Endothelial cell of umbilical vein (primary cell): ENCODE results near the gene RPS6KA5. TPM values are rescaled to one million over a fixed set of nuclear protein-coding genes. Genes with fewer than 3 reads are reported as not detected.

Experiments used
- BruUV-seq: library from RNA; stranded (reverse); fragments of 400-500 nt; replicated peaks from 2 replicates; lab custom pipeline; 2021; lab: Mats Ljungman, UMichigan
- CTCF ChIA-PET: fragments of 300-600, 350-600 bp; sonication (Branson Sonifier 250); formaldehyde crosslinking; loops from one replicate; lab custom pipeline; 2021; ENCODE audit warnings: antibody characterized with exemption, inconsistent platforms; lab: Charles Lee
- POLR2A ChIA-PET: fragments of 300-600, 350-600 bp; sonication (Branson Sonifier 250); formaldehyde crosslinking; loops from one replicate; lab custom pipeline; 2021; ENCODE audit warnings: antibody characterized with exemption, inconsistent platforms; lab: Charles Lee
- DNase-seq: peaks from one replicate; pipeline ENCODE4 v3.0.0-alpha.2; 2011; ENCODE audit warnings: low read depth, low spot score
- FAIRE-seq: peaks from 2 replicates; lab custom pipeline; 2011; peaks lifted over from hg19 to GRCh38; lab: Jason Lieb, UNC
- H2AFZ ChIP-seq: 2 replicates; pipeline ENCODE4 v1.6.0; 2012; ENCODE audit warnings: low read depth, low read length, control low read depth, inconsistent platforms
- H3K27ac ChIP-seq: 2 replicates; pipeline ENCODE4 v1.5.1; 2011; ENCODE audit warnings: low read depth, mild to moderate bottlenecking, control low read depth, low read length, moderate library complexity; ENCODE audit not compliant: insufficient read depth
- H3K27me3 ChIP-seq, 2 experiments: 2 replicates each; pipeline versions ENCODE4 v1.6.0 to v1.6.1; 2011; ENCODE audit warnings: low read length in 2 of 2, mixed read lengths in 1 of 2; ENCODE audit not compliant: control insufficient read depth in 2 of 2, insufficient read depth in 2 of 2
- H3K36me3 ChIP-seq, 2 experiments: 2 replicates in 1 of 2; 3 replicates in 1 of 2; pipeline ENCODE4 v1.5.1; 2011; ENCODE audit warnings: low read length in 2 of 2, mild to moderate bottlenecking in 1 of 2, moderate library complexity in 1 of 2; ENCODE audit not compliant: control insufficient read depth in 2 of 2, insufficient read depth in 2 of 2; ENCODE audit errors: extremely low read depth in 1 of 2
- H3K4me1 ChIP-seq: 3 replicates; pipeline ENCODE4 v1.5.1; 2011; ENCODE audit warnings: mild to moderate bottlenecking, low read length; ENCODE audit not compliant: control insufficient read depth, insufficient read depth; ENCODE audit errors: extremely low read depth
- H3K4me2 ChIP-seq: 2 replicates; pipeline ENCODE4 v1.6.1; 2011; ENCODE audit warnings: low read length, control low read depth, mixed read lengths; ENCODE audit not compliant: insufficient read depth
- H3K4me3 ChIP-seq, 3 experiments: fragments of 200-600 bp in 1 of 3; sonication (generic), shearing (Covaris generic) in 1 of 3; replicated peaks in 1 of 3; 2 replicates each; pipeline ENCODE4 v1.5.1; 2011 to 2016; ENCODE audit warnings: control low read depth in 3 of 3, low read length in 3 of 3, mild to moderate bottlenecking in 2 of 3, inconsistent platforms in 1 of 3, low read depth in 1 of 3, moderate library complexity in 1 of 3; ENCODE audit not compliant: insufficient read depth in 1 of 3
- H3K79me2 ChIP-seq: 2 replicates; pipeline ENCODE4 v1.6.0; 2012; ENCODE audit warnings: low read length, inconsistent platforms; ENCODE audit not compliant: control insufficient read depth, insufficient read depth
- H3K9ac ChIP-seq: replicated peaks from 2 replicates; pipeline ENCODE3; 2011; ENCODE audit warnings: low read length, control low read depth; ENCODE audit not compliant: insufficient read depth; ENCODE audit errors: extremely low read depth
- H3K9me1 ChIP-seq: replicated peaks from 3 replicates; pipeline ENCODE4 v1.6.0; 2011; ENCODE audit warnings: mild to moderate bottlenecking, low read length; ENCODE audit not compliant: control insufficient read depth, insufficient read depth; ENCODE audit errors: extremely low read depth
- H3K9me3 ChIP-seq: replicated peaks from 2 replicates; pipeline ENCODE4 v1.5.1; 2012; ENCODE audit warnings: low read length, inconsistent platforms; ENCODE audit not compliant: control insufficient read depth, insufficient read depth
- H4K20me1 ChIP-seq: replicated peaks from 2 replicates; pipeline ENCODE3; 2011; ENCODE audit warnings: mild to moderate bottlenecking, low read length; ENCODE audit not compliant: control insufficient read depth, insufficient read depth; ENCODE audit errors: extremely low read depth
- CTCF ChIP-seq, 2 donors: IDR thresholded peaks; 1 replicate in 1 of 2; 2 replicates in 1 of 2; pipeline ENCODE4 v1.5.1; 2011; ENCODE audit warnings: low read length in 2 of 2, mild to moderate bottlenecking in 2 of 2, moderate library complexity in 2 of 2, control low read depth in 1 of 2, inconsistent platforms in 1 of 2, low read depth in 1 of 2; ENCODE audit not compliant: insufficient read depth in 1 of 2; ENCODE audit errors: extremely low read depth in 1 of 2
- EZH2 ChIP-seq: IDR thresholded peaks from 2 replicates; pipeline ENCODE4 v1.6.1; 2012; ENCODE audit warnings: borderline replicate concordance, low read depth, mild to moderate bottlenecking, moderate library complexity, low read length, inconsistent platforms; ENCODE audit not compliant: severe bottlenecking
- FOS ChIP-seq: IDR thresholded peaks from 2 replicates; pipeline ENCODE4 v1.6.1; 2011; ENCODE audit warnings: mild to moderate bottlenecking, low read length, moderate library complexity, borderline replicate concordance; ENCODE audit not compliant: insufficient read depth
- GATA2 ChIP-seq: IDR thresholded peaks from 2 replicates; pipeline ENCODE4 v1.7.0; 2011; ENCODE audit warnings: low read depth, mild to moderate bottlenecking, moderate library complexity, mixed read lengths, low read length; ENCODE audit not compliant: insufficient read length, insufficient read depth
- JUN ChIP-seq: IDR thresholded peaks from 2 replicates; pipeline ENCODE4 v1.6.1; 2011; ENCODE audit warnings: borderline replicate concordance, low read depth; ENCODE audit not compliant: insufficient read length, insufficient read depth
- MYC ChIP-seq: IDR thresholded peaks from one replicate; pipeline ENCODE4 v1.6.1; 2011; ENCODE audit warnings: mild to moderate bottlenecking, low read depth, low read length
- POLR2A ChIP-seq: IDR thresholded peaks from 2 replicates; pipeline ENCODE4 v1.6.1; 2012; ENCODE audit warnings: low read depth, mild to moderate bottlenecking, control low read depth, low read length
- POLR2AphosphoS5 ChIP-seq: IDR thresholded peaks from 2 replicates; pipeline ENCODE4 v1.6.1; 2012; ENCODE audit warnings: low read depth, mild to moderate bottlenecking, control low read depth, low read length, moderate library complexity; ENCODE audit not compliant: insufficient read depth
- dilution Hi-C: fragments of 300-500 bp; cut with MboI; formaldehyde crosslinking; loops from one replicate; pipeline ENCODE4 v1.15.0; 2019; ENCODE audit warnings: low sequenced_read_pairs; ENCODE audit not compliant: extremely low pct_ligation_motif_present
- intact Hi-C: fragments of 100-400 bp; cut with micrococcal nuclease; formaldehyde crosslinking; loops from one replicate; pipeline ENCODE4 v1.10.0; 2022
- polyA plus RNA-seq, 4 experiments: library from polyadenylated mRNA; depleted of rRNA in 3 of 4; stranded (reverse) in 3 of 4; unstranded in 1 of 4; fragments of >200 nt; gene quantifications; 2 replicates each; pipeline versions ENCODE4 v1.2.1 to v1.2.3, GENCODE V29; 2011 to 2012; ENCODE audit warnings: missing spikeins in 1 of 4
- total RNA-seq: library from RNA; stranded (reverse); gene quantifications from 2 replicates; pipeline ENCODE4 v1.2.3, GENCODE V29; 2021
- TF ChIP-seq, protein P1 (sequence below): IDR thresholded peaks from 2 replicates; pipeline ENCODE4 v1.6.1; 2011; ENCODE audit not compliant: insufficient read depth, insufficient read length

The RPS6KA5 gene
- total and polyA plus RNA-seq, 2 donors (not counting 3 experiments of a cell fraction or from before 2014, with no cell fraction given) = 2.9 to 5.4 TPM

DNA sequence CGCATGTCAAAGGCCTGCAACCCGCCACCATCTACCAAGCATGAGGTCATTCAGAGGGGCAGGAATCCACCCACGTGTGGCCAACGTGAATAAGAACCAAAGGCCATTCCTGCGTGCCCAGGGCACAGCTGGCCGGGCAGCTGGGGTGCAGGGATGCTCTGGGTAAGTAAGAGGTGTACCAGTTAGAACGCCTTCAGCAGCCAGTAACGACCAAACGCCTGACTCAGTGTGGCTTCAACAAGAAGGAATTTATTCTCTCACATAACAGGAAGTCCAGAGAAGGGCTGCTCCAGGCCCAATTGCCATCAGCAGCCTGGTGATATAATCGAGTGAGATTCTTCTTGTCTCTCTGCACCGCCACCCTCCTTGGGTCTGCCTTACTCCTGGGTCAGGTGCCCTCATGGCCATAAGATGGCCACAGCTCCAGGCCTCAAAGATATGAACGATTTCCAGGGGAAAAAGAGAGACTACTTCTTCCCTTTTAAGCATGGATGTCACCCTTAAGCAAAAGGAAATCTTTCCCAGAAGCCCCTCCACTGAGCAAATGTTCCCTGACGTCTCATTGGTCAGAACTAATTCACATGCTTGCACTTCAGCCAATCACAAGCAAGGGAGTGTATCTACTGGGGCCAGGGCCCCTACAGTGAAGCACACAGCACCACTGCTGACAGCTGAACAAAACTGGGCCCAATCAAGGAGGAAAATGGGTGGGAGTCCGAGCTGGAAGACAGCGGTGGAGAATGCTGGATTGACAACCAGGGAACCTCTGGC lies 251.5 kb downstream of the RPS6KA5 start:
- dilution Hi-C loops = no loop called here
- no peaks in the 10 kb centered on the region for H3K27me3 ChIP-seq
- H3K27ac ChIP-seq = no peak overlapping the region
- H3K9me1 ChIP-seq = no peaks in the 10 kb centered on the region
- intact Hi-C loops = no loop called here
- no peaks in the 10 kb centered on the region for H3K9me3 ChIP-seq
- FAIRE-seq = peak; percentile 55
- H2AFZ ChIP-seq = no peak overlapping the region
- peaks cover 28% of the 10 kb centered on the region for H3K4me1 ChIP-seq
- H3K36me3 ChIP-seq = no peaks in the 10 kb centered on the region
- ChIA-PET CTCF (interaction anchor here (0.6 to 1.9 kb wide), 2 partner anchors 14 to 50 kb away, joined by 3 to 7 read pairs; no protein-coding TSS in a partner anchor), POLR2A (no interaction called here)
- BruUV-seq = no TSS peak
- H3K9ac ChIP-seq = no peak overlapping the region
- no peaks in the 10 kb centered on the region for H4K20me1 ChIP-seq
- no peak overlapping the region for H3K4me3 ChIP-seq
- no peak for TF ChIP-seq POLR2A
- no peak for TF ChIP-seq CTCF (IDR thresholded peaks at IDR 0.05; ENCODE audit: extremely low read depth in 1 of 2, insufficient read depth in 1 of 2, low read depth in 1 of 2, low read length in 2 of 2)
- no peak for TF ChIP-seq JUN
- H3K79me2 ChIP-seq = peaks cover 83% of the 10 kb centered on the region
- no peak for DNase-seq
- no peak overlapping the region for H3K4me2 ChIP-seq

DNA sequence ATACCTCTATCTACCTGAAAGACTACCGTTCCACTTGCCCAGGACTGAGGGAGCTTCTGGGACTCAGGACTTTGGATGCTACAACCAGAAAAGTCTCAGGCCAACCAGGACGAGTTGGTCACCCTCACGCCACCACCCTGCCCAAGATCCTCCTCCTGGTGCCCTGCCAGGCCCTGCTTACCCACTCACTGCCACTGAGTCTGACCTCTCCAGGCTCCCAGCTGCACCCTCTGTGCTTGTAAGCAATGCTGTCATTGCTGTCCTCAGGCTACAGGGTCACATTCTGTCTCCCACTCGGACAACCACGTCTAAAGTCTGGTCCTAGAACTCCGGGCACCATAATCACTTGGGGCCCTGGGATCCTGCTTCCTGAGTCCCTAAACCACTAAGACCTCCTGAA lies 253.4 kb downstream of the RPS6KA5 start:
- Histone ChIP-seq H3K36me3 (no peaks in the 10 kb centered on the region), H3K79me2 (peaks cover 71% of the 10 kb centered on the region), H3K4me1 (peaks cover 43% of the 10 kb centered on the region), H3K27me3 (no peaks in the 10 kb centered on the region), H2AFZ (no peak overlapping the region), H3K27ac (no peak overlapping the region), H3K9me1 (no peaks in the 10 kb centered on the region), H3K4me2 (no peak overlapping the region), H4K20me1 (no peaks in the 10 kb centered on the region), H3K4me3 (no peak overlapping the region), H3K9ac (no peak overlapping the region), H3K9me3 (no peaks in the 10 kb centered on the region)
- dilution Hi-C loops = no loop called here
- TF ChIP-seq EZH2 (no peak), MYC (no peak), CTCF (IDR thresholded peaks at IDR 0.05; ENCODE audit: extremely low read depth in 1 of 2, insufficient read depth in 1 of 2, low read depth in 1 of 2, low read length in 2 of 2) (no peak), JUN (no peak), POLR2AphosphoS5 (no peak), POLR2A (no peak), FOS (no peak), GATA2 (no peak)
- TF ChIP-seq, protein P1, sequence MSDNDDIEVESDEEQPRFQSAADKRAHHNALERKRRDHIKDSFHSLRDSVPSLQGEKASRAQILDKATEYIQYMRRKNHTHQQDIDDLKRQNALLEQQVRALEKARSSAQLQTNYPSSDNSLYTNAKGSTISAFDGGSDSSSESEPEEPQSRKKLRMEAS = no peak
- ChIA-PET POLR2A (no interaction called here), CTCF (interaction anchor here (1.0 to 3.0 kb wide), 6 partner anchors 8 to 48 kb away, joined by 3 to 11 read pairs (median 5); partner anchors contain the start of gene TTC7B)
- intact Hi-C loops = no loop called here
- FAIRE-seq (no peak), DNase-seq (no peak)
- no TSS peak for BruUV-seq
